CD4-positive, alpha-beta T cell (primary cell): ENCODE data around the gene LRGUK. TPM values are rescaled to one million over a fixed set of nuclear protein-coding genes. Genes with fewer than 3 reads are reported as not detected.

ENCODE experiments used
- ATAC-seq: fragments of 200-7000 bp; cut with Tn5 transposase; one replicate; pipeline ENCODE4 v1.10.0; 2022; ENCODE audit warnings: mild to moderate bottlenecking; ENCODE audit not compliant: poor library complexity
- CTCF ChIA-PET: fragments of 350-600 bp; sonication (Branson Sonifier 250); formaldehyde crosslinking; loops from one replicate; lab custom pipeline; 2021; ENCODE audit warnings: antibody characterized with exemption, inconsistent platforms; lab: Charles Lee
- POLR2A ChIA-PET: fragments of 350-600 bp; sonication (Branson Sonifier 250); formaldehyde crosslinking; loops from one replicate; lab custom pipeline; 2021; ENCODE audit warnings: antibody characterized with exemption, inconsistent platforms; lab: Charles Lee
- DNase-seq, 14 experiments: peaks; one replicate each; pipeline ENCODE4 v3.0.0-alpha.2; 2013 to 2020; ENCODE audit warnings: mixed read lengths in 2 of 14
- H3K27ac ChIP-seq, 2 donors: one replicate each; pipeline versions ENCODE4 v1.5.1 to v1.7.0; 2013; ENCODE audit warnings: low read length in 2 of 2, low read depth in 1 of 2, mild to moderate bottlenecking in 1 of 2
- H3K27me3 ChIP-seq, 2 experiments: 1 replicate in 1 of 2; 2 replicates in 1 of 2; pipeline versions ENCODE4 v1.6.1 to v1.7.0; 2013; ENCODE audit warnings: low read length in 2 of 2, control low read depth in 1 of 2, mild to moderate bottlenecking in 1 of 2, moderate library complexity in 1 of 2; ENCODE audit not compliant: insufficient read depth in 2 of 2, control insufficient read depth in 1 of 2
- H3K36me3 ChIP-seq: one replicate; pipeline ENCODE4 v1.6.1; 2013; ENCODE audit warnings: low read length, control low read depth; ENCODE audit not compliant: insufficient read depth
- H3K4me1 ChIP-seq: one replicate; pipeline ENCODE4 v1.6.1; 2013; ENCODE audit warnings: low read length, control low read depth; ENCODE audit not compliant: insufficient read depth
- H3K4me3 ChIP-seq: one replicate; pipeline ENCODE4 v1.5.1; 2013; ENCODE audit warnings: mild to moderate bottlenecking, low read length, moderate library complexity
- H3K9me3 ChIP-seq, 2 experiments: 1 replicate in 1 of 2; 2 replicates in 1 of 2; pipeline versions ENCODE4 v1.6.1 to v1.7.0; 2013; ENCODE audit warnings: low read length in 2 of 2, mild to moderate bottlenecking in 2 of 2, control low read depth in 1 of 2, moderate library complexity in 1 of 2; ENCODE audit not compliant: control insufficient read depth in 1 of 2, insufficient read depth in 1 of 2
- H3K27ac Mint-ChIP-seq: one replicate; pipeline ENCODE4 v1.8.0; 2020; ENCODE audit warnings: mixed read lengths
- H3K27me3 Mint-ChIP-seq: one replicate; pipeline ENCODE4 v1.8.0; 2021; ENCODE audit warnings: mixed read lengths
- H3K36me3 Mint-ChIP-seq: one replicate; pipeline ENCODE4 v1.8.0; 2021; ENCODE audit warnings: low read depth, mixed read lengths
- H3K4me1 Mint-ChIP-seq: one replicate; pipeline ENCODE4 v1.8.0; 2021; ENCODE audit warnings: low read depth, mixed read lengths
- H3K4me3 Mint-ChIP-seq: one replicate; pipeline ENCODE4 v1.8.0; 2020; ENCODE audit warnings: mild to moderate bottlenecking, mixed read lengths
- H3K9me3 Mint-ChIP-seq: one replicate; pipeline ENCODE4 v1.8.0; 2020; ENCODE audit warnings: mixed read lengths
- CTCF ChIP-seq: fragments of 200-600 bp; IDR thresholded peaks from one replicate; pipeline ENCODE4 v1.8.0; 2022; ENCODE audit warnings: antibody characterized with exemption, mild to moderate bottlenecking
- intact Hi-C, 2 experiments: fragments of 100-400 bp; cut with DNase I in 1 of 2; cut with micrococcal nuclease in 1 of 2; formaldehyde crosslinking; loops; one replicate each; pipeline versions ENCODE4 v1.15.1 to v1.9.0; 2023 to 2025; cut with DNase I, micrococcal nuclease
- total RNA-seq, 174 experiments: library from RNA in 2 of 174; stranded (reverse) in 2 of 174; gene quantifications; one replicate each; pipeline ENCODE4 v1.2.3 and lab custom pipeline; 2021 to 2026

Gene LRGUK
- total RNA-seq, 2 experiments from 2014 or later, result 0.20 to 0.27 TPM

GRCh38 chr7:134176037-134176350, 48.9 kb downstream of the LRGUK start:
- no peaks in the 10 kb centered on the region for H3K4me1 ChIP-seq
- H3K27ac ChIP-seq, result no peak overlapping the region
- ChIA-PET POLR2A (no interaction called here), CTCF (no interaction called here)
- H3K27ac Mint-ChIP-seq, result no peak overlapping the region
- intact Hi-C loops, result no loop called here
- H3K27me3 ChIP-seq, result no peaks in the 10 kb centered on the region
- H3K9me3 Mint-ChIP-seq, result no peaks in the 10 kb centered on the region
- TF ChIP-seq CTCF, result no peak
- DNase-seq (no peak), ATAC-seq (no peak)
- H3K36me3 Mint-ChIP-seq, result no peaks in the 10 kb centered on the region
- H3K4me3 Mint-ChIP-seq, result no peak overlapping the region
- peaks cover 9% of the 10 kb centered on the region for H3K27me3 Mint-ChIP-seq
- H3K9me3 ChIP-seq, result no peaks in the 10 kb centered on the region
- no peaks in the 10 kb centered on the region for H3K4me1 Mint-ChIP-seq
- H3K4me3 ChIP-seq, result no peak overlapping the region
- H3K36me3 ChIP-seq, result no peaks in the 10 kb centered on the region

- H3K27ac Mint-ChIP-seq, result no peak overlapping the region
- no peaks in the 10 kb centered on the region for H3K36me3 ChIP-seq
- intact Hi-C loops, result no loop called here
- H3K27me3 Mint-ChIP-seq, result peaks cover 2% of the 10 kb centered on the region
- H3K9me3 ChIP-seq, result no peaks in the 10 kb centered on the region
- no peaks in the 10 kb centered on the region for H3K4me1 Mint-ChIP-seq
- H3K27me3 ChIP-seq, result no peaks in the 10 kb centered on the region
- ChIA-PET POLR2A (no interaction called here), CTCF (no interaction called here)
- H3K4me3 ChIP-seq, result no peak overlapping the region
- no peaks in the 10 kb centered on the region for H3K4me1 ChIP-seq
- no peaks in the 10 kb centered on the region for H3K9me3 Mint-ChIP-seq
- H3K4me3 Mint-ChIP-seq, result no peak overlapping the region
- H3K36me3 Mint-ChIP-seq, result no peaks in the 10 kb centered on the region
- DNase-seq (no peak), ATAC-seq (no peak)
- H3K27ac ChIP-seq, result no peak overlapping the region
- TF ChIP-seq CTCF, result no peak
Measured at GRCh38 chr7:134179036-134180011, 52.2 kb downstream of the LRGUK start.

GRCh38 chr7:134180376-134180775, 53.2 kb downstream of the LRGUK start:
- intact Hi-C loops, result no loop called here
- H3K9me3 Mint-ChIP-seq, result no peaks in the 10 kb centered on the region
- no peaks in the 10 kb centered on the region for H3K36me3 ChIP-seq
- no peaks in the 10 kb centered on the region for H3K4me1 ChIP-seq
- H3K27me3 Mint-ChIP-seq, result no peaks in the 10 kb centered on the region
- no peak for ATAC-seq
- H3K27me3 ChIP-seq, result no peaks in the 10 kb centered on the region
- ChIA-PET POLR2A (no interaction called here), CTCF (no interaction called here)
- H3K4me3 Mint-ChIP-seq, result no peak overlapping the region
- no peak for TF ChIP-seq CTCF
- no peak overlapping the region for H3K27ac Mint-ChIP-seq
- no peak overlapping the region for H3K4me3 ChIP-seq
- no peaks in the 10 kb centered on the region for H3K4me1 Mint-ChIP-seq
- no peaks in the 10 kb centered on the region for H3K9me3 ChIP-seq
- H3K27ac ChIP-seq, result no peak overlapping the region
- no peak for DNase-seq
- no peaks in the 10 kb centered on the region for H3K36me3 Mint-ChIP-seq
